HG03439 (cell line): ENCODE measurements around the gene CMC1.
"Not testable (repeated sequence)": the region's sequence is repeated elsewhere in the genome, so short reads cannot be mapped to it uniquely, and the experiment has no call there.

ENCODE experiments used
- ATAC-seq: cut with Tn5 transposase; IDR thresholded peaks from one replicate; pipeline ENCODE4 v1.9.1; 2021; ENCODE audit warnings: mild to moderate bottlenecking, moderate library complexity; ENCODE audit not compliant: unreplicated experiment

The CMC1 gene

DNA sequence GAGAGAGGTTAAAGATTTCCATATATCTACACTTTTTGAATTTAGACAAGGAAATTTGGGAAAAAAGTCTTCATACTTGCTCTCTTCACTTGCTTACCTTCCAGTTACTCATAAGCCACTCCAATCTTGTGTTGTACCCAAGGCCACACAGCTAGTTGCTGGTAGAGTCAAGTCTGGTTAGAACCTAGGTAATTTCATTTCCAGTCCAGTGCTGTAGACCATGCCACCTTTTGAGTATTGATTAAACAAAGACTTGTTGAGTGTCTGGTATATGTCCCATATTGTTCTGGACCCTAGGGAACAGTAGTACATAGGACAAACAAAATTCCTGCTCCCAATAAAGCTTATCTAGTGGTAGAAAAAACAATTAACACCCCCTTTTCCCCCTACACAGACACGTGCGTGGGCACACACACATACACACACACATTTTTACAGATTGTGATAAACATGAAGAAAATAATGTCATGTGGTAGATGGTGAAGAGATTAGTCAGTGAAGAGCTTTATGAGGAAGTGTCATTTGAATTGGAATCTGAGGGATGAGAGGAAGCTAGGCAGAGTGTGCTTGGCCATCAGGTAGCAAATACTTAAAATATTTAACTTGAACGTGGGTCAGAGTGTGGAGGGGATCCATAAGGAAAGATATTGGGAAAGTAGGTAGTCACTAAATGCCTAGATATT lies 2.1 kb downstream of the CMC1 start:
- ATAC-seq = no peak

DNA sequence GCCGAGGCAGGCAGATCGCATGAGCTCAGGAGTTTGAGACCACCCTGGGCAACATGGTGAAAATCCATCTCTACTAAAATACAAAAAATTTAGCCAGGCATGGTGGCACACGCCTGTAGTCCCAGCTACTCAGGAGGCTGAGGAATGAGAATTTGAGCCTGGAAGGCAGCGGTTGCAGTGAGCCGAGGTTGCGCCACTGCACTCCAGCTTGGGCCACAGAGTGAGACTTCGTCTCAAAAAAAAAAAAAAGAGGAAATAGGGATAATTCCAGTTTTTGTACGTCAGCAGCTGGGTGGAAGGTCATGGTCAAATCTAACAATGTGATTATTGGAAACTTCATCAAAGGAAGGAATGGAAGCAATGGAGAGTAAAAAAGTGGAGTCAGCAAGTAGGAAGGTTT lies 3.1 kb downstream of the CMC1 start:
- ATAC-seq = no peak

DNA sequence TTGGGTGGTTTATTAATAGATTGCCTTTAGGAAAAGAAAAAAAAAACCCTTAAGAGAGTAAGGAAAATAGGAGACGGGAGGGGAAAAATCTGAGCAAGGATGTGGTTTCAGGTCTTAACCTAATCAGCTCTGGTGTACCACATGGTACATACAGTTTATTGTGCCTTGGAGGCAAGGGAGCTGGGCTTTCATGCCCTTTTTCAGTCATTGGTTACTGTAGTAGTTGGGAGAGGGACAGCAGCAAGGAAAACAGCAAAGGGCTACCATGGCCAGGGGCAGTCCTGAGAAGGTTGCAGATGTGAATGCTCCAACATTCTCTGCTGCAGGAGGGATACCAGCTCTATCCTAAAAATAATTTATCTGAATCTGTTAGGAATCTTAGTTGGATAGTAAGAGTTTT lies 5.9 kb downstream of the CMC1 start:
- ATAC-seq = no peak

DNA sequence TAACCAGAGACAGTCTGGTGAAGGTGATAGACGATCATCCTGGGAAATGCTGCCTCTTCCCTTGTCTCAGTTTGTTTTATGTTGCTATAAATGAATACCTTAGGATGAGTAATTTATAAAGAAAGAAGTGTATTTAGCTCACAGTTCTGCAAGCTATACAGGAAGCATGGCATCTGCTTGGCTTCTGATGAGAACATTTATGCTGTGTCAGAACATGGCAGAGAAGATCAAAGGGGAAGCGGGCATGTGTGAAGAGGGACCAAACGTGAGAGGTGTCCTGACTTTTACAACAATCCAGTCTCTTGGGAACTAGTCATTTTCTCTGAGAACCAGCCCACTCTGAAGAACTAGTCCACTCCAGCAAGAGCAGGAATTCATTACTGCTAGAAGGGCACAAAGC lies 9.6 kb downstream of the CMC1 start:
- no peak for ATAC-seq

DNA sequence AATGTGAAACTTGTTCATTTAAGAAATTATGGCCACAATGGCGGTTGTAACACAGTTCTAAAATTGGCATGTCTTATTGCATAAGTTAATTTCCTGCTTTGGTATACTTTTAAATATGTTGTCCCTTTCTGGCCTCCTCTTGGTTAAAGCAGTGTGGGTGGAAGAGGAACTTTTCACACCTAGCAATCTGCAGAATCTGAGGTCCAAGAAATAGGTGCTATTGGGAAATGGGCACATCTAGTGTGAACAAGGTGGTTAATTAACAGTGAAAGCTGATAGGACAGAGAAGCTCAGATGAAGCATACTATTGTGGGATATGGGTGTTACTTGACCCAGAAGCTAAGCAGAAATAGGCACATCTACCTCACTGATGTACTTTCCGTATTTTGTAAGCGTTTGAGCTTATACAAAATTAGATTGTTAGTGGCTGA lies 10.6 kb downstream of the CMC1 start:
- ATAC-seq = no peak

DNA sequence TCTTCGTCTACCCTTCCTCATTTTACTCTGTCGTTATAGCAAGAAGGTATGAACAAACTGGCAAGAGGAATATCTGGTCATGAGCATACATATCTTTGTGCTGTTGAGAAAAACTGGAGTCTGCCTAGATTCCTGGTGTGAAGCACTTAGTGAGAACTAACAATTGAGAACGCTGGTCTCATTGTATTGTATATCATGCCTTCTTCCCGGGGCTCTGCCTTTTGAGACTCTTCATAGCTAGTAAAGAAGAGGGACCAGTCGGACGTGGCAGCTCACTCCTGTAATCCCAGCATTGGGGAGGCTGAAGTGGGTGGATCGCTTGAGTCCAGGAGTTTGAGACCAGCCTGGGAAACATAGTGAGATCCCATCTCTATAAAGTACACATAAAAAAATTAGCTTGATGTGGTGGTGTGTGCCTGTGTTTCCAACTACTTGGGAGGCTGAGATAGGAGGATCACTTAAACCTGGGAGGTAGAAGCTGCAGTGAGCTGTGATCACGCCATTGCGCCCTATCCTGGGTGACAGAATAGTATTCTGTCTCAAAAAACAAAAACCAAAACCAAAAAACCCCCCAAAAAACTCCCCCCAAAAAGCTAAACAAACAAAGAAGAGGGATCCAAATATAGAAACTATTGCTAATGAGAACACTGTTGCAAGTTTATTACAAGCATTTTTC lies 11.8 kb downstream of the CMC1 start:
- ATAC-seq = no peak

DNA sequence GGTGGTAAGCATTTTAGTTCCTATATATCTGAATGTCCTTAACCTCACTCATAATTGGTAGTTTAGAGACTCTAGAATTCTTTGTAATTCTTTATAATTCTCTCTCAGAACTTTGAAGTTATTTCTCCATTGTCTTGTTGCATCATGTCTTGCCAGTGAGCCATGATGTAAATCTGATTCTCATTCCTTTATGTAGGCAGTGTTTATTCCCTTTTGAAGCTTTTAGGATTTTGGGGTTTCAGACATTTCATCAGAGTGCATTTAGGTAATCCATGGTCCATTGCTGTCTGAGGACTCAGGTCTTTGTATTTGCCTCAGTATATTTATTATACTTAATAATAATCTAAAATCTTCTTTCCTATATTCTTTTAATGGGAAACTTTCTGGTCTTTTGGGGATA lies 20.6 kb downstream of the CMC1 start:
- ATAC-seq = no peak

DNA sequence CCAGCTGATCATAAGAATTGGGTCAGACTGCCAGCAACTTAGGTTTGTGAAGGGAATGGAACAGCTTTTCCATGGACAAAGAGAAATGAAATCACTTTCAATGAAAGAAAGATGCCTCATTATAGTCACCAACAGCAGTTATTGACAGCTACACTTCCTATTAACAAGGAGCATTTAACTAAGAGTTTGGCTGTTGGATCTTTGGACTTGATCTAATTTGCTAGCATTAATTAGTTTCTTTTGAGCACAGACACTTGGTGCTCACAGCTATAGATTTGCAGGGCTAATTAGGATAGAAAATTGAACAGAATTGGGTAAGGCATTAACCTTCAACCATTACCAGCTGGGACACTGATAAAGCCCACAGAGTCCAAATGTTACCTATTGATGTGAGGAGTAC lies 24.2 kb downstream of the CMC1 start:
- ATAC-seq = no peak

DNA sequence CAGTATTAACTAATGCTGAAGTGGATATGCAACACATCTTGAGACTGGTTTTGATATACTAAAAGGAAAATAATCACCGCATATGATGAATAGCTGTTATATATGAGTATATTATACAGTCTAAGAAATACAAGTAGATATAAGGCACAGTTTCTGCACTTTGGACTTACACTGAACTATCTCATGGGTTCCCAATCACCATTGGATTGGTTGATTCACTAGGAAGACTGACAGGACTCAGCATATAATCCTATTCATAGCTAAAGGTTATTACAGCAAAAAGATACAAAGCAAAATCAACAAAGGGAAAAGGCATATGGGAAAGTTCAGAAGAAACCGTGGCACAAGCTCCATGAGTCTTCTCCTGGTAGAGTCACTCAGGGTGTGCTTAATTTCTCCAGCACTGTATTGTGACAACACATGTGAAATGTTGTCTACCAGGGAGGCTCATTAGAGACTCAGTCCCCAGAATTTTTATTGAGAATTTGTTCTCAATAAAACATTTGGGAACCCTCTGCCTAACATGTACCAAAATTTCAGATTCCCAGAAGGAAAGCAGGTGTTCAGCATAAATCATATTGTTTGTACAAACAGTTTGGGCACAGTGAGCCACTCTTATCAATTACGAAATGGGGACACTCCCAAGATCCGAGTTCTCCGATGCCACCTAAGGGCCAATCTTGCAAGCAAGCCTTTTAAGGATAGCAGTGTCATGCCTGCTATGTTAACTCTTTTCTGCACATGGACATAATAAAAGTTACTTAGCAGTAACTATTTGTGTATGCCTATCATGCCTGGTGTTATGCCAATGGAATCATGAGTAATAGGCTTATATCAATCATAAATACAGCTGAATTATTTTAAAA lies 26.8 kb downstream of the CMC1 start:
- ATAC-seq = no peak

DNA sequence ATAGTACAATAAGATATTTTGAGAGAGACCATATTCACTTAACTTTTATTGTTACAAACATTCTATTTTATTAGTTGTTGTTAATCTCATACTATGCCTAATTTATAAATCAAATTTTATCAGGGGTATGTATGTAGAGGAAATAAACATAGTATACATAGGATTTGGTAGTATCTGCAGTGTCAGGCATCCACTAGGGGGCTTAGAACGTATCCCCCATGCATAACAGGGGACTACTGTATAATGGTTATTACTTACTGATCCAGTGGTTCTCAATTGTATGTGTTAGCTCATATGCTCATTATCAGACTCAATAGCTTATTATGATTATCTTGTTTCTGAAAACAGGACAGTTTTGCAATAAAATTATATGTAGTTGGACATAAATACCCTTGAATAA lies 27.6 kb downstream of the CMC1 start:
- no peak for ATAC-seq

DNA sequence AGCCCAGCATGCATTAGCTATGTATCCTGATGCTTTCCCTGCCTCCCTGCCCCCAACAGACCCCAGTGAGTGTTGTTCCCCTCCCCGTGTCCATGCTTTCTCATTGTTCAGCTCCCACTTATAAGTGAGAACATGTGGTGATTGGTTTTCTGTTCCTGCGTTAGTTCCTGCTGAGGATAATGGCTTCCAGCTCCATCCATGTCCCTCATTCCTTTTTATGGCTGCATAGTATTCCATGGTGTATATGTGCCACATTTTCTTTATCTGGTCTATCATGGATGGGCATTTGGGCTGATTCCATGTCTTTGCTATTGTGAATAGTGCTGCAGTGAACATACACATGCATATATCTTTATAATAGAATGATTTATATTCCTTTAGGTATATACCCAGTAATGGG lies 28.5 kb downstream of the CMC1 start:
- not testable (repeated sequence) for ATAC-seq

DNA sequence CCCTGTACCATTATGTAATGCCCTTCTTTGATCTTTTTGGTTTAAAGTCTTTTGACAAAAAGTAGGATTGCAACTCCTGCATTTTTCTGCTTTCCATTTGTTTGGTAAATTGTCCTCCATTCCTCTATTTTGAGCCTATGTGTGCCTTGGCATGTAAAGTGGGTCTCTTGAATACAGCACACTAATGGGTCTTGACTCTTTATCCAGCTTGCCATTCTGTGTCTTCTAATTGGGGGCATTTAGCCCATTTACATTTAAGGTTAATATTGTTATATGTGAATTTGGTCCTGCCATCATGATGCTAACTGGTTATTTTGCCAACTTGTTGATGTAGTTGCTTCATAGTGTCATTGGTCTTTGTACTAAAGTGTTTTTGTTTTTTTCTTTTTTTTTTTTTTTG lies 32.4 kb downstream of the CMC1 start:
- ATAC-seq = no peak

DNA sequence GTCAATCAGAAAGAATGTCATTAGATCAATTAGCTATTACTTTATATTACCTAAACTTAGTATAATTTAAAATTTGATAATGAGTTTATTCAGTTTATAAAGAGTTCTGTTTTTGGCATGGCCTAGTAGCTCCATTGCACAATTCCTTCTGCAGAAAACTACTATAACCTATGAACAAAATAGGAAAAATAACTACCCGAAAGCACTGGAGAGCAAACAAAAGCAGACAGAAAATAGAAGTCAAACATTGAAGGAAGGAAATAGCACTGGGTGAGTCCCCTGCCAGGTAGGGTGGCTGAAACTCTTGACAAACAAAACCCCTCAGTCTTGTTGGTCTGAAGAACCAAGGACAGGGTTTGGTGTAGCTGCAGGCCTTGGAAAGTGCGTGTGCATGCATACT lies 37.5 kb downstream of the CMC1 start:
- ATAC-seq = no peak

DNA sequence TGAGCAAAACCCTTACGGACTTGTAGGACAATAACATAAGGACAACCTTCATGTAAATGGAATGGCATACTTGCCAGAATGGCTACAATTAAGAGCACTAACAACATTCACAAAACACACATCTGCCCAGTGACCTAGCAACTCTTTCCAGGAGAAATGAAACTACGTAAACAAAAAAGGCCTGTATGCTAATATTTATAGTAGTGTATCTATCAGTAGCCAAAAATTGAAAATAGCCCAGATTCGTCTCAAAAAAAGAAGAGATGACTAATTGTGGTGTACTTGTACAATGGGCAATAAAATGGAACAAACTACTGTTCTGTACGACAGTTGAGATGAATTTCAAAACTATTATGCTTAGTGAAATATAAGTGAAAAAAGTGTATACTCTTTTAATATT lies 38.4 kb downstream of the CMC1 start:
- ATAC-seq = no peak

DNA sequence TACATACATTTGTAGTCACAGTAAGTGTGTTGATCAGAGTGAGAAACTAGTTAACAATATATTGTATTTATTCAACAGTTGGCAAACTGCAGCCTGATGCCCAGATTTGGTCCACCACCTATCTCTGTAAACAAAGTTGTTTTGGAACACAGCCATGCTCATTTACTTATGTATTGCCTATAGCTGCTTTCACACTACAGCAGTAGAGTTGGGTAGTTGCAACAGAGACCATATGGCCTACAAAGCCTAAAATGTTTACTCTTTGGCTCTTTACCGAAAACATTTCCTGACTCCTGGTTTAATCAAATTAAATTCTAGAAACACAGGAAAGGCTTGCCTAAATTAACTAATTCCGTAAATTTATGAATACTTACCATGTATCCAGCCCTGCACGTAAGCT lies 39.4 kb downstream of the CMC1 start:
- no peak for ATAC-seq

DNA sequence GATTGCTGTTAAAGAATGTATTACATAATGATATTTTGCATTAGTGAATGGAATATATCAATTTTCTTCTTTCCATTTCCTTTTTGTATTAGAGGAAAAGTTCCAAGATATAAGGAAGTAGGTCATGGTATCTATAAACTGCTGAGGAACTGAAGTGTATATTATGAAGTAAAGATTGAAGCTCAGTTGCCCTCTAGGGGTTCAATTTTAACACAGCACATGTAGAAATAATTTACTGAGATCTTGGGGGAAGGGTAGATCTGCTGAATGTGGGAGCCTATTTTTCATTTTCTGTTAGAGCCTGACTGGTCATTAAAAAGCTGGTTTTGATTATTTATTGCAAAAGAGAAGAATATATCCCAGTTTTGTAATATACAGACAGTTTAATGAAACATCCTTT lies 45.2 kb downstream of the CMC1 start:
- ATAC-seq = peak; percentile 76

DNA sequence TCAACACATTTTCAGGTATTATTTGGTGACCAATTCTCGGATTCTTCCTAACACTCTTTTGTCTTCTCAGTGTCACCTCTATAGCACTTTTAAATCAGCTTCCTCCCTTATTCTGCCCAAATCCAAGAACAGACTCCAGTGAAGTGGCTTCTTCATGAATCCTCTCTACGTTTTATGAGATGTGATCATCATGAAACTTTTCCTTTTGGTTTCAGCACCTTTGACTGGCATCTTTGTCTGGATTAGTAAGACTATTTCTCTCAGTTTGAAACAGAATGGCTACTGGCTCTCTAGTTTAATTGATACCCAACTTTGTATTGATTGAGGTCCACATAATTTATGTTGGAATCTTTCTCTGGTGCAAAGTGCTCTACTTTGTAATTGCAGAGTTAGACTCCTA lies 45.6 kb downstream of the CMC1 start:
- no peak for ATAC-seq

DNA sequence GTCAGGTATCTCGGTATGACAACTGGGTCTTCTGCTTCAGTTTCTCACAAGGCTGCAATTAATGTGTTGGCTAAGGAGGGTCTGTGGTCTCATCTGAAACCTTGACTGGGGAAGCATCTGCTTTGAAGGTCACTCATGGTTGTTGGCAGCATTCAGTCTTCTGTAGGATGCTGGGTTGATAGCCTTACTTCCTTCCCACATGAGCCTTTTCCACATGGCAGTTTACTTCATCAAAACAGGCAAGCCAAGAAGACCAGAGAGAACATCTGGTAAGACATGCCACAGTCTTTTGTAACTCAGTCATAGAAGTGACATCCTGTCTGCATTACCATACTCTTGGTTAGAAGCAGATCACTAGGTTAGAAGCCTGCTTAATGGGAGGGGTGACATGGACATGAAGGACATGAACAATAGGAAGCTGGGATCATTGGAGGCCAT lies 49.5 kb downstream of the CMC1 start:
- no peak for ATAC-seq

DNA sequence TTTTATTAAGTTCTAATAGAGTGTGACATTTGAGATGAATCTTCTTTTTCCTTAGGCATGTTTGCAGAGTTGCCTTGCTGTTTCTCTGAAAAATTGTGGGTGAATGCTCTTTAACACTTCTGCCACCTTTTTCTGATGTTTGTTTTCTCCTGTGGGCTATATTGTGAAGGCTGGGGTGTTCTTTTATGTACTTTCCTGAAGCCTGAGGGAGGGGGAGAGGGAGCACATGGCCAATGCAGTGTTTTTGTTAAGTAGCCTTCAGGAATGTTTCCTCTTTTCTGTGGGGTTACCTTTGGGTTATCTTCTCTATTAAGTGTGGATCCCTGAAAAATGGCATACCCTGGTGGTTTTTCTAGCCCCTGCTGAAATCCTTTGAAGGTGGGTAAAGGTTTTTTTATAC lies 50.2 kb downstream of the CMC1 start:
- ATAC-seq = no peak

DNA sequence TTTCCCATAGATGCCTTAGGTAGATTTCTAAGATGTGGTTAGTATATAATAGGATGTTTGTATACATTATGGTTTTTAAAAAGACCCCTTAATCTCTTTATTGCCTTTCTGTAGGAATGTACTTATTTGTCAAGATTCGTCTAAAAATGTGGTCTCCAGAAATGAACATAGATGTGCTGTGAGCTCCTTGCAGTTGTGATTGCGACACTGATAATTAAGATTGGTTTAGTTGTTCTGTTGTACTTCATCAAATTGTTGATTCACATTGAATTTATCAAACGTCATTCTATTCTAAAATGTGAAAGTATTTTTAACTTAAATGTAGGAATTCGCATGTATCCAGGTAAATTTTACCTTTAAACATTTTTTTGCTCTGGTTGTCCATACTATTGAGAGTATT lies 51.2 kb downstream of the CMC1 start:
- no peak for ATAC-seq

DNA sequence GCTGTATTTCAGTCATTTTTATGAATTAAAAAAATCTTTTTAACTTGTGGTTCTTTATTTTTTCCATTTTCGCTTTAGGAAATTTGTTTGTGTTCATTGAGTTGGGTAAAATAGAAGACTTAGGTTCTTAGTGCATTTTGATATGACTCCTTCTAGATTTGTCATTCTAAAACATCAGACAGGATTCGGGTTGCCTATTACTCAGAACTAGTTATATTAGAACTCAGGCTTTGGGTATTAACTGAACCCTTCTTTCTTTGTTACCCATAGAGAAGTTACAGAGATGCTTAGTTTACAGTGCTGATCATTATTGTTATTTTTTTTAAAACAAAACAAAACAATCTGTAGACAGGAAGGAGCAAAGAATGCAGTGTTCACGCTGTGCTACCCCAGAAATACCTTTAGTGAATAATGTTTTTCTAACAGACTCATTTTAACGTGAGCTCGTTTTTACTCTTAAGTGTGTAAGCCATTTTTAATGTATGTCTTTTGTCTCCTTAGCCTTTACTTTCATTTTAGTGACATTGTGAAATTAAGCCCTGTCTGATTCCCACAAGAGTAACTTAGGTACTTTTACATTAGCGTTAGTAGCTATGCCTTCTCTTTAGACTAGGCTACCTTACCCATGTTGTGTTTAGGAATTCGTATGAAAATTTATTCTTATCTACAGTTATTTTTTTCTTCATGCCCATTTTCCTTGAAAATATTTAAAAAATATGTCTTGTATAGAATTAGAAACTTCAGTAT lies 53.4 kb downstream of the CMC1 start:
- ATAC-seq = no peak
